Panc1 (cell line): ENCODE measurements around the gene SLC49A3.
"Not testable (repeated sequence)": the region's sequence is repeated elsewhere in the genome, so short reads cannot be mapped to it uniquely, and the experiment has no call there.

Source experiments
- POLR2AphosphoS5 ChIP-seq: IDR thresholded peaks from 2 replicates; pipeline ENCODE4 v1.6.1; 2012; ENCODE audit warnings: mild to moderate bottlenecking, low read depth, low read length, moderate library complexity
- SIN3A ChIP-seq: IDR thresholded peaks from 2 replicates; pipeline ENCODE4 v1.6.1; 2012; ENCODE audit warnings: low read depth, mild to moderate bottlenecking, low read length, moderate library complexity, borderline replicate concordance; ENCODE audit not compliant: insufficient read depth
- TCF7L2 ChIP-seq: IDR thresholded peaks from 2 replicates; pipeline ENCODE4 v1.6.1; 2011; ENCODE audit warnings: mild to moderate bottlenecking, low read depth, low read length, inconsistent platforms
- TF ChIP-seq, protein P1 (sequence below): fragments of 450-650 bp; IDR thresholded peaks from 2 replicates; pipeline ENCODE4 v1.5.1; 2017; ENCODE audit warnings: mild to moderate bottlenecking
- TF ChIP-seq, protein P2 (sequence below), 2 experiments: IDR thresholded peaks; 2 replicates each; pipeline ENCODE4 v1.6.1; 2011 to 2012; ENCODE audit warnings: low read depth in 2 of 2, control low read depth in 1 of 2, low read length in 1 of 2, mild to moderate bottlenecking in 1 of 2, moderate library complexity in 1 of 2; ENCODE audit not compliant: insufficient read depth in 1 of 2

DNA sequence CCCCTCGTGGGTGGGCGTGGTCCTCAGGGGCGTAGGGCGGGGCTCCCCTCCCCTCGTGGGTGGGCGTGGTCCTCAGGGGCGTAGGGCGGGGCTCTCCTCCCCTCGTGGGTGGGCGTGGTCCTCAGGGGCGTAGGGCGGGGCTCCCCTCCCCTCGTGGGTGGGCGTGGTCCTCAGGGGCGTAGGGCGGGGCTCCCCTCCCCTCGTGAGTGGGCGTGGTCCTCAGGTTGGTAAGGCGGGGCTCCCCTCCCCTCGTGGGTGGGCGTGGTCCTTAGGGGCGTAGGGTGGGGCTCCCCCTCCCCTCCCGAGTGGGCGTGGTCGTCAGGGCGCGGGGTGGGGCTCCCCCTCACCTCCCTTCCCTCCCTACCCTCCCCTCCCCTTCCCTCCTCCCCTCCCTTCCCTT lies 43.0 kb upstream of the SLC49A3 start:
- TF ChIP-seq, protein P1, sequence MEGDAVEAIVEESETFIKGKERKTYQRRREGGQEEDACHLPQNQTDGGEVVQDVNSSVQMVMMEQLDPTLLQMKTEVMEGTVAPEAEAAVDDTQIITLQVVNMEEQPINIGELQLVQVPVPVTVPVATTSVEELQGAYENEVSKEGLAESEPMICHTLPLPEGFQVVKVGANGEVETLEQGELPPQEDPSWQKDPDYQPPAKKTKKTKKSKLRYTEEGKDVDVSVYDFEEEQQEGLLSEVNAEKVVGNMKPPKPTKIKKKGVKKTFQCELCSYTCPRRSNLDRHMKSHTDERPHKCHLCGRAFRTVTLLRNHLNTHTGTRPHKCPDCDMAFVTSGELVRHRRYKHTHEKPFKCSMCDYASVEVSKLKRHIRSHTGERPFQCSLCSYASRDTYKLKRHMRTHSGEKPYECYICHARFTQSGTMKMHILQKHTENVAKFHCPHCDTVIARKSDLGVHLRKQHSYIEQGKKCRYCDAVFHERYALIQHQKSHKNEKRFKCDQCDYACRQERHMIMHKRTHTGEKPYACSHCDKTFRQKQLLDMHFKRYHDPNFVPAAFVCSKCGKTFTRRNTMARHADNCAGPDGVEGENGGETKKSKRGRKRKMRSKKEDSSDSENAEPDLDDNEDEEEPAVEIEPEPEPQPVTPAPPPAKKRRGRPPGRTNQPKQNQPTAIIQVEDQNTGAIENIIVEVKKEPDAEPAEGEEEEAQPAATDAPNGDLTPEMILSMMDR, result not testable (repeated sequence)
- not testable (repeated sequence) for TF ChIP-seq SIN3A, POLR2AphosphoS5, TCF7L2
- TF ChIP-seq, protein P2, sequence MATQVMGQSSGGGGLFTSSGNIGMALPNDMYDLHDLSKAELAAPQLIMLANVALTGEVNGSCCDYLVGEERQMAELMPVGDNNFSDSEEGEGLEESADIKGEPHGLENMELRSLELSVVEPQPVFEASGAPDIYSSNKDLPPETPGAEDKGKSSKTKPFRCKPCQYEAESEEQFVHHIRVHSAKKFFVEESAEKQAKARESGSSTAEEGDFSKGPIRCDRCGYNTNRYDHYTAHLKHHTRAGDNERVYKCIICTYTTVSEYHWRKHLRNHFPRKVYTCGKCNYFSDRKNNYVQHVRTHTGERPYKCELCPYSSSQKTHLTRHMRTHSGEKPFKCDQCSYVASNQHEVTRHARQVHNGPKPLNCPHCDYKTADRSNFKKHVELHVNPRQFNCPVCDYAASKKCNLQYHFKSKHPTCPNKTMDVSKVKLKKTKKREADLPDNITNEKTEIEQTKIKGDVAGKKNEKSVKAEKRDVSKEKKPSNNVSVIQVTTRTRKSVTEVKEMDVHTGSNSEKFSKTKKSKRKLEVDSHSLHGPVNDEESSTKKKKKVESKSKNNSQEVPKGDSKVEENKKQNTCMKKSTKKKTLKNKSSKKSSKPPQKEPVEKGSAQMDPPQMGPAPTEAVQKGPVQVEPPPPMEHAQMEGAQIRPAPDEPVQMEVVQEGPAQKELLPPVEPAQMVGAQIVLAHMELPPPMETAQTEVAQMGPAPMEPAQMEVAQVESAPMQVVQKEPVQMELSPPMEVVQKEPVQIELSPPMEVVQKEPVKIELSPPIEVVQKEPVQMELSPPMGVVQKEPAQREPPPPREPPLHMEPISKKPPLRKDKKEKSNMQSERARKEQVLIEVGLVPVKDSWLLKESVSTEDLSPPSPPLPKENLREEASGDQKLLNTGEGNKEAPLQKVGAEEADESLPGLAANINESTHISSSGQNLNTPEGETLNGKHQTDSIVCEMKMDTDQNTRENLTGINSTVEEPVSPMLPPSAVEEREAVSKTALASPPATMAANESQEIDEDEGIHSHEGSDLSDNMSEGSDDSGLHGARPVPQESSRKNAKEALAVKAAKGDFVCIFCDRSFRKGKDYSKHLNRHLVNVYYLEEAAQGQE (IDR thresholded peaks at IDR 0.05; ENCODE audit: insufficient read depth in 1 of 2, low read depth in 2 of 2, low read length in 1 of 2), result not testable (repeated sequence)
